ENCODE results near the gene LMO3.

LMO3 gene

GRCh38 chr12:16573398-16574077, 32.4 kb downstream of the LMO3 start:
- no peak for TF ChIP-seq ARNTL (CRISPR knock-in tag; IDR thresholded peaks at IDR 0.05; ENCODE audit: borderline replicate concordance, low read depth)
- no peak for TF ChIP-seq ZFP3 (CRISPR knock-in tag; IDR thresholded peaks at IDR 0.05)
- TF ChIP-seq TOX (CRISPR knock-in tag; IDR thresholded peaks at IDR 0.05; ENCODE audit: borderline replicate concordance): no peak
- ATAC-seq: no peak

- TF ChIP-seq ISL1 (CRISPR knock-in tag; IDR thresholded peaks at IDR 0.05) (no peak), GLIS3 (CRISPR knock-in tag; IDR thresholded peaks at IDR 0.05) (no peak), TCF4 (CRISPR knock-in tag; IDR thresholded peaks at IDR 0.05; ENCODE audit: borderline replicate concordance) (no peak), ZFP3 (CRISPR knock-in tag; IDR thresholded peaks at IDR 0.05) (no peak), TOX (CRISPR knock-in tag; IDR thresholded peaks at IDR 0.05; ENCODE audit: borderline replicate concordance) (no peak)
These were observed 37.1 kb downstream of the LMO3 start for GRCh38 chr12:16568873-16569272.

GRCh38 chr12:16564675-16565074, 41.3 kb downstream of the LMO3 start:
- TF ChIP-seq ZNF70 (CRISPR knock-in tag; IDR thresholded peaks at IDR 0.05): no peak
- no peak for TF ChIP-seq RARB (CRISPR knock-in tag; IDR thresholded peaks at IDR 0.05)
- no peak for TF ChIP-seq PPARA (CRISPR knock-in tag; IDR thresholded peaks at IDR 0.05; ENCODE audit: borderline replicate concordance)
- TF ChIP-seq SNAI2 (CRISPR knock-in tag; IDR thresholded peaks at IDR 0.05): no peak
- no peak for TF ChIP-seq ESRRG (CRISPR knock-in tag; IDR thresholded peaks at IDR 0.05)
- no peak for TF ChIP-seq ZNF565 (CRISPR knock-in tag; conservative IDR thresholded peaks at IDR 0.05; ENCODE audit: low read depth)
- no peak for ATAC-seq

More at GRCh38 chr12:16568873-16569272, 37.1 kb downstream of the LMO3 start:
- ATAC-seq: no peak

- no peak for ATAC-seq
These were observed 42.5 kb downstream of the LMO3 start for GRCh38 chr12:16563504-16563903.

More at GRCh38 chr12:16563504-16563903, 42.5 kb downstream of the LMO3 start:
- no peak for TF ChIP-seq ISL1 (CRISPR knock-in tag; IDR thresholded peaks at IDR 0.05)
- TF ChIP-seq SNAI2 (CRISPR knock-in tag; IDR thresholded peaks at IDR 0.05): no peak
- no peak for TF ChIP-seq CSDC2 (CRISPR knock-in tag; IDR thresholded peaks at IDR 0.05)
- no peak for TF ChIP-seq CREB5 (CRISPR knock-in tag; IDR thresholded peaks at IDR 0.05; ENCODE audit: low read depth)
- no peak for TF ChIP-seq CSRNP3 (CRISPR knock-in tag; IDR thresholded peaks at IDR 0.05)
- TF ChIP-seq ZNF565 (CRISPR knock-in tag; conservative IDR thresholded peaks at IDR 0.05; ENCODE audit: low read depth): no peak
- TF ChIP-seq GLIS3 (CRISPR knock-in tag; IDR thresholded peaks at IDR 0.05): no peak
- no peak for TF ChIP-seq POU6F1 (CRISPR knock-in tag; IDR thresholded peaks at IDR 0.05; ENCODE audit: borderline replicate concordance, low read depth)
- TF ChIP-seq PATZ1 (CRISPR knock-in tag; IDR thresholded peaks at IDR 0.05; ENCODE audit: borderline replicate concordance): no peak
- no peak for TF ChIP-seq ZNF8 (CRISPR knock-in tag; IDR thresholded peaks at IDR 0.05)
- TF ChIP-seq ZFP30 (CRISPR knock-in tag; IDR thresholded peaks at IDR 0.05): no peak
- TF ChIP-seq BACH2 (CRISPR knock-in tag; IDR thresholded peaks at IDR 0.05; ENCODE audit: borderline replicate concordance): no peak
- TF ChIP-seq ZFP3 (CRISPR knock-in tag; IDR thresholded peaks at IDR 0.05): no peak
- no peak for TF ChIP-seq TSHZ2 (CRISPR knock-in tag; IDR thresholded peaks at IDR 0.05)
- no peak for TF ChIP-seq ESRRG (CRISPR knock-in tag; IDR thresholded peaks at IDR 0.05)
- no peak for TF ChIP-seq TOX (CRISPR knock-in tag; IDR thresholded peaks at IDR 0.05; ENCODE audit: borderline replicate concordance)

Data from SK-N-SH treated with all-trans-retinoic acid at 6 μM for 48 hours (cell line).